Sciatic nerve (tissue), 2 donors: Measurements from ENCODE around the gene KLF18. TPM values are rescaled to one million over a fixed set of nuclear protein-coding genes. Genes with fewer than 3 reads are reported as not detected.

Source experiments
- ATAC-seq: fragments of 200-7000 bp; cut with Tn5 transposase; one replicate; pipeline ENCODE4 v1.9.1; 2020; ENCODE audit warnings: mild to moderate bottlenecking, moderate library complexity
- DNase-seq: peaks from one replicate; pipeline ENCODE4 v3.0.0-alpha.2; 2020; ENCODE audit warnings: low spot score
- intact Hi-C: fragments of 100-400 bp; cut with DNase I; formaldehyde crosslinking; loops from one replicate; pipeline ENCODE4 v1.14.2; 2022
- total RNA-seq: library from RNA; stranded (reverse); fragmentation: NEBNext Ultra II Directional; extraction: Animal tissue kit (Norgen Biotek cat#: 25700); gene quantifications from one replicate; pipeline ENCODE4 v1.2.1, GENCODE V29; 2021
- donor health status: DM: no; HTN: no; CAD: no.
- donor health status: DM: no; HTN: no; CAD: no.

Gene KLF18
- total RNA-seq, 1 donor from 2014 or later = not detected

GRCh38 chr1:44089371-44090048 lies 51.9 kb downstream of the KLF18 start:
- no peak for ATAC-seq

More at GRCh38 chr1:44089371-44090048, 51.9 kb downstream of the KLF18 start:
- no peak for DNase-seq
- intact Hi-C loops = no loop called here

Other genes starting within 250 kb of the KLF18 start
- 0.94 TPM for gene ARTN, start 207.8 kb downstream of the KLF18 start, total RNA-seq
- gene IPO13, start 194.7 kb downstream of the KLF18 start, total RNA-seq = 29.0 TPM
- 12.0 TPM for gene DPH2, start 171.6 kb downstream of the KLF18 start, total RNA-seq
- gene ATP6V0B, start 166.7 kb downstream of the KLF18 start, total RNA-seq = 79.4 TPM
- 26.5 TPM for gene B4GALT2, start 162.4 kb downstream of the KLF18 start, total RNA-seq
- 5.4 TPM for gene CCDC24, start 150.0 kb downstream of the KLF18 start, total RNA-seq
- 6.5 TPM for gene SLC6A9, start 110.2 kb downstream of the KLF18 start, total RNA-seq
- not detected for gene KLF17, start 22.8 kb downstream of the KLF18 start, total RNA-seq
- gene DMAP1, start 71.8 kb upstream of the KLF18 start, total RNA-seq = 35.9 TPM
- 59.8 TPM for gene ERI3, start 213.6 kb upstream of the KLF18 start, total RNA-seq